SK-N-SH (cell line): ENCODE measurements around the gene ADCY4. TPM values are rescaled to one million over a fixed set of nuclear protein-coding genes. Genes with fewer than 3 reads are reported as not detected.

ENCODE experiments used
- CTCF ChIA-PET: fragments of 300-600, 350-600 bp; formaldehyde crosslinking; extraction: SDS; loops from one replicate; lab custom pipeline; 2021; lab: Yijun Ruan, JAX
- POLR2A ChIA-PET: fragments of 350-600 bp; sonication (Branson Sonifier 250); formaldehyde crosslinking; extraction: SDS; loops from one replicate; lab custom pipeline; 2020; ENCODE audit warnings: antibody characterized with exemption, inconsistent platforms; lab: Yijun Ruan, JAX
- DNase-seq: peaks from one replicate; pipeline ENCODE4 v3.0.0; 2012
- H2AFZ ChIP-seq: fragments of 200-600 bp; sonication (generic); 2 replicates; pipeline ENCODE4 v1.8.1; 2016; ENCODE audit warnings: antibody characterized with exemption, mild to moderate bottlenecking, low read depth
- H3F3A ChIP-seq: fragments of 200-600 bp; sonication (generic); replicated peaks from 2 replicates; pipeline ENCODE3; 2016; ENCODE audit warnings: antibody characterized with exemption, mild to moderate bottlenecking; ENCODE audit not compliant: insufficient read depth
- H3K27ac ChIP-seq, 2 experiments: fragments of 200-500 bp in 1 of 2; fragments of 200-600 bp in 1 of 2; sonication (Bioruptor generic) in 1 of 2; sonication (generic), shearing (Covaris generic) in 1 of 2; 2 replicates each; pipeline versions ENCODE4 v1.5.1 to v1.6.1; 2014 to 2016; ENCODE audit warnings: low read depth in 2 of 2, inconsistent platforms in 1 of 2, low read length in 1 of 2, mild to moderate bottlenecking in 1 of 2, mixed read lengths in 1 of 2
- H3K27me3 ChIP-seq: fragments of 200-600 bp; sonication (generic), shearing (Covaris generic); 2 replicates; pipeline ENCODE4 v1.6.1; 2016; ENCODE audit warnings: mixed run types; ENCODE audit not compliant: insufficient read depth
- H3K36me3 ChIP-seq, 2 experiments: fragments of 200-500 bp in 1 of 2; fragments of 200-600 bp in 1 of 2; sonication (Bioruptor generic) in 1 of 2; sonication (generic) in 1 of 2; replicated peaks in 1 of 2; 2 replicates each; pipeline versions ENCODE3 to v1.5.1; 2014 to 2016; ENCODE audit warnings: low read length in 1 of 2, mild to moderate bottlenecking in 1 of 2; ENCODE audit not compliant: insufficient read depth in 2 of 2, control insufficient read depth in 1 of 2
- H3K4me1 ChIP-seq, 2 experiments: fragments of 200-500 bp in 1 of 2; fragments of 200-600 bp in 1 of 2; sonication (Bioruptor generic) in 1 of 2; sonication (generic), shearing (Covaris generic) in 1 of 2; 2 replicates each; pipeline versions ENCODE4 v1.5.1 to v1.6.1; 2014 to 2016; ENCODE audit warnings: low read depth in 1 of 2, low read length in 1 of 2, mixed run types in 1 of 2; ENCODE audit not compliant: insufficient read depth in 2 of 2, control insufficient read depth in 1 of 2
- H3K4me2 ChIP-seq: fragments of 200-600 bp; sonication (generic), shearing (Covaris generic); 2 replicates; pipeline ENCODE4 v1.6.1; 2017; ENCODE audit warnings: mixed run types
- H3K4me3 ChIP-seq, 2 experiments: fragments of 200-500 bp in 1 of 2; fragments of 200-600 bp in 1 of 2; sonication (Bioruptor generic) in 1 of 2; sonication (generic), shearing (Covaris generic) in 1 of 2; 2 replicates each; pipeline versions ENCODE4 v1.5.1 to v1.8.1; 2014 to 2016; ENCODE audit warnings: low read depth in 2 of 2, inconsistent platforms in 1 of 2, low read length in 1 of 2, mild to moderate bottlenecking in 1 of 2, mixed read lengths in 1 of 2, moderate library complexity in 1 of 2
- H3K79me2 ChIP-seq: fragments of 200-600 bp; sonication (generic); 2 replicates; pipeline ENCODE4 v1.8.1; 2017; ENCODE audit warnings: mild to moderate bottlenecking; ENCODE audit not compliant: insufficient read depth
- H3K9ac ChIP-seq: fragments of 200-600 bp; sonication (generic); 2 replicates; pipeline ENCODE4 v1.6.1; 2017; ENCODE audit warnings: mixed run types
- H3K9me2 ChIP-seq: fragments of 200-600 bp; sonication (generic); 2 replicates; pipeline ENCODE4 v1.6.1; 2017; ENCODE audit warnings: mixed run types
- H3K9me3 ChIP-seq: fragments of 200-600 bp; sonication (generic); 2 replicates; pipeline ENCODE4 v1.6.1; 2017; ENCODE audit warnings: mixed run types, mild to moderate bottlenecking, moderate library complexity
- H4K20me1 ChIP-seq: fragments of 200-600 bp; sonication (generic); 2 replicates; pipeline ENCODE4 v1.6.1; 2017; ENCODE audit warnings: mild to moderate bottlenecking, mixed run types; ENCODE audit not compliant: insufficient read depth
- FOXM1 ChIP-seq: IDR thresholded peaks from 2 replicates; pipeline ENCODE4 v1.4.0; 2012; ENCODE audit warnings: low read depth, mild to moderate bottlenecking
- GATA2 ChIP-seq: sonication (generic); formaldehyde crosslinking; IDR thresholded peaks from 2 replicates; pipeline ENCODE4 v1.5.0; 2020; ENCODE audit warnings: mild to moderate bottlenecking, missing genetic modification reagents
- IRF3 ChIP-seq: fragments of 150-350 bp; IDR thresholded peaks from 2 replicates; pipeline ENCODE4 v1.6.1; 2016; ENCODE audit warnings: mild to moderate bottlenecking, low read depth, low read length
- JUND ChIP-seq: IDR thresholded peaks from 2 replicates; pipeline ENCODE4 v1.4.0; 2012
- MEF2A ChIP-seq: IDR thresholded peaks from 2 replicates; pipeline ENCODE4 v1.4.0; 2012; ENCODE audit warnings: low read depth, borderline replicate concordance
- NFIC ChIP-seq: IDR thresholded peaks from 2 replicates; pipeline ENCODE4 v1.4.0; 2012; ENCODE audit warnings: borderline replicate concordance
- NRF1 ChIP-seq: IDR thresholded peaks from 2 replicates; pipeline ENCODE4 v1.6.1; 2012; ENCODE audit warnings: low read depth, mild to moderate bottlenecking, low read length
- POLR2AphosphoS5 ChIP-seq: IDR thresholded peaks from 2 replicates; pipeline ENCODE4 v1.6.1; 2012; ENCODE audit warnings: low read depth, low read length
- RCOR1 ChIP-seq: fragments of 150-350 bp; IDR thresholded peaks from 2 replicates; pipeline ENCODE4 v1.6.1; 2017; ENCODE audit warnings: antibody characterized with exemption, low read length
- REST ChIP-seq: IDR thresholded peaks from 2 replicates; pipeline ENCODE4 v1.6.1; 2012; ENCODE audit warnings: mild to moderate bottlenecking, low read depth, low read length, moderate library complexity
- RXRA ChIP-seq: IDR thresholded peaks from 2 replicates; pipeline ENCODE4 v1.4.0; 2012; ENCODE audit warnings: low read depth, mild to moderate bottlenecking, borderline replicate concordance
- SIN3A ChIP-seq: IDR thresholded peaks from 2 replicates; pipeline ENCODE4 v1.6.1; 2012; ENCODE audit warnings: low read depth, mild to moderate bottlenecking, low read length, moderate library complexity, borderline replicate concordance
- TAF1 ChIP-seq: IDR thresholded peaks from 2 replicates; pipeline ENCODE4 v1.6.1; 2012; ENCODE audit warnings: low read depth, mild to moderate bottlenecking, low read length, moderate library complexity, borderline replicate concordance
- TCF12 ChIP-seq: IDR thresholded peaks from 2 replicates; pipeline ENCODE4 v1.4.0; 2012
- TEAD4 ChIP-seq: IDR thresholded peaks from 2 replicates; pipeline ENCODE4 v1.4.0; 2012; ENCODE audit warnings: mild to moderate bottlenecking, borderline replicate concordance; ENCODE audit not compliant: insufficient read depth
- USF1 ChIP-seq: IDR thresholded peaks from 2 replicates; pipeline ENCODE4 v1.4.0; 2012; ENCODE audit warnings: low read depth, borderline replicate concordance
- ZBTB33 ChIP-seq: IDR thresholded peaks from 2 replicates; pipeline ENCODE4 v1.4.0; 2012; ENCODE audit warnings: low read depth, borderline replicate concordance
- WGBS: methylation state at CpG from one replicate; pipeline ENCODE4 v1.1.6; 2017; ENCODE audit warnings: low lambda C conversion rate; 5-methylcytosine and 5-hydroxymethylcytosine counted together
- polyA plus RNA-seq, 3 experiments: library from polyadenylated mRNA; depleted of rRNA; stranded (reverse); fragments of >200 nt; gene quantifications; 2 replicates each; pipeline ENCODE4 v1.2.3, GENCODE V29; 2012

ADCY4 gene
- polyA plus RNA-seq, 1 of the 3 experiments (the other 2 are of a cell fraction) = 0.08 TPM

GRCh38 chr14:24282736-24283135 lies 52.1 kb downstream of the ADCY4 start (continued):
- TF ChIP-seq ZBTB33 = no peak
- no peak for TF ChIP-seq POLR2AphosphoS5
- TF ChIP-seq TEAD4 = no peak
- no peak for TF ChIP-seq RXRA

GRCh38 chr14:24281636-24282035 lies 53.2 kb downstream of the ADCY4 start:
- TF ChIP-seq TEAD4 = no peak
- TF ChIP-seq TAF1 = no peak
- TF ChIP-seq REST = no peak
- TF ChIP-seq TCF12 = no peak
- Histone ChIP-seq H3F3A (no peaks in the 10 kb centered on the region), H3K9ac (no peak overlapping the region), H3K9me2 (no peaks in the 10 kb centered on the region), H3K27me3 (no peaks in the 10 kb centered on the region), H3K36me3 (no peaks in the 10 kb centered on the region), H4K20me1 (no peaks in the 10 kb centered on the region), H3K27ac (no peak overlapping the region), H2AFZ (no peak overlapping the region), H3K79me2 (no peaks in the 10 kb centered on the region), H3K9me3 (no peaks in the 10 kb centered on the region), H3K4me2 (no peak overlapping the region), H3K4me3 (no peak overlapping the region), H3K4me1 (peaks cover 0 to 10% of the 10 kb centered on the region in 2 experiments; a peak in 1 of 4 replicates)
- ChIA-PET POLR2A (no interaction called here), CTCF (interaction anchor here (1.0 to 8.9 kb wide), 6 partner anchors 10 to 150 kb away, joined by 3 to 87 read pairs (median 14); partner anchors contain the start of genes CIDEB, DHRS1, NOP9 and RABGGTA)
- no peak for DNase-seq
- WGBS = 87% methylated on average over 7 of the region's 7 CpGs

GRCh38 chr14:24280797-24281460 lies 53.9 kb downstream of the ADCY4 start:
- Histone ChIP-seq H3K4me2 (no peak overlapping the region), H2AFZ (no peak overlapping the region), H3K9me3 (no peaks in the 10 kb centered on the region), H3K27me3 (no peaks in the 10 kb centered on the region), H3K9me2 (no peaks in the 10 kb centered on the region), H3K4me1 (peaks cover 0 to 10% of the 10 kb centered on the region in 2 experiments; a peak in 1 of 4 replicates), H3K4me3 (no peak overlapping the region), H3K79me2 (no peaks in the 10 kb centered on the region), H3F3A (no peaks in the 10 kb centered on the region), H3K36me3 (no peaks in the 10 kb centered on the region), H4K20me1 (no peaks in the 10 kb centered on the region), H3K9ac (no peak overlapping the region), H3K27ac (no peak overlapping the region)
- CTCF ChIA-PET = interaction anchor here (1.3 to 8.9 kb wide), 8 partner anchors 9 to 38 kb away, joined by 5 to 87 read pairs (median 10); partner anchors contain the start of genes CIDEB, DHRS1, NOP9 and RABGGTA
- DNase-seq = no peak
- POLR2A ChIA-PET = interaction anchor here (1.5 kb wide), 1 partner anchor 10 kb away, joined by 3 read pairs; the partner anchor contains the start of gene RABGGTA
- 83% methylated on average over 6 of the region's 6 CpGs for WGBS
- TF ChIP-seq RCOR1 = no peak
- no peak for TF ChIP-seq IRF3
- no peak for TF ChIP-seq NFIC
- TF ChIP-seq MEF2A = no peak
- no peak for TF ChIP-seq USF1
- no peak for TF ChIP-seq SIN3A
- TF ChIP-seq GATA2 (CRISPR knock-in tag) = no peak
- TF ChIP-seq NRF1 = no peak
- no peak for TF ChIP-seq POLR2AphosphoS5
- no peak for TF ChIP-seq JUND
- no peak for TF ChIP-seq FOXM1
